ENCODE results near the gene NUCKS1.

Gene NUCKS1

DNA sequence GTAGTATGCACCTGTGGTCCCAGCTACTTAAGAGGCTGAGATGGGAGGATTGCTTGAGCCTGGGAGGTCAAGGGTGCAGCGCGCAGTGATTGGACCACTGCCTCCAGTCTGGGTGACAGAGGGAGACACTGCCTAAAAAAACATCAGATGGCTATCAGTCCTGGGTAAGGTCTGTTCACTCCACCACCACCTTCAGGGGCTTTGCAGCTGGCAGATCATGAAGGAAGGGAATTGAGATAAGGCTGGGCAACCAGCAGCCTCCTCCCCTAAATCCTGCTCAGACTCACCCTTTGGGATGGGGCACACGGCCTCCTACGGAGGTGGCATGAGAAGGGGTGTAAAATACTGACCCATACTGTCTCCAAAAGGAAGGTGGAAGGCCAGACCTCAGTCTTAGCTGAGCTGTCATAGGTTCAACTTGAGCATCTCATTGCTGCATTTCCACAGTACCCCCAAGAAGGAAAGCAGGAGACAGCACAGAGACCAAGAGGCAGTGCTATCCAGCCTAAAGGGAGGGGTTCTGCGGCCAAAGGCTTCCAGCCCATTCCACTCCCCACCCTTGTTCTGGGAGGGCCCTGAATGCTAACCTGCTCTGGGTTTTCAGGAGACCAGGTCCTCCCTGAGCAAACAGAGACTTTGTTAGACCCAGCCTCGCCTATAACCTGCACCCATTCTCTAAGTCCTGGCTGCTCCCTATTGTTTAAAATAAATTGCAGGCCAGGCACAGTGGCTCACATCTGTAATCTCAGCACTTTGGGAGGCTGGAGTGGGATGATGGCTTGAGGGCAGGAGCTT is 83.4 kb downstream of the NUCKS1 start:
- no peak for DNase-seq

DNA sequence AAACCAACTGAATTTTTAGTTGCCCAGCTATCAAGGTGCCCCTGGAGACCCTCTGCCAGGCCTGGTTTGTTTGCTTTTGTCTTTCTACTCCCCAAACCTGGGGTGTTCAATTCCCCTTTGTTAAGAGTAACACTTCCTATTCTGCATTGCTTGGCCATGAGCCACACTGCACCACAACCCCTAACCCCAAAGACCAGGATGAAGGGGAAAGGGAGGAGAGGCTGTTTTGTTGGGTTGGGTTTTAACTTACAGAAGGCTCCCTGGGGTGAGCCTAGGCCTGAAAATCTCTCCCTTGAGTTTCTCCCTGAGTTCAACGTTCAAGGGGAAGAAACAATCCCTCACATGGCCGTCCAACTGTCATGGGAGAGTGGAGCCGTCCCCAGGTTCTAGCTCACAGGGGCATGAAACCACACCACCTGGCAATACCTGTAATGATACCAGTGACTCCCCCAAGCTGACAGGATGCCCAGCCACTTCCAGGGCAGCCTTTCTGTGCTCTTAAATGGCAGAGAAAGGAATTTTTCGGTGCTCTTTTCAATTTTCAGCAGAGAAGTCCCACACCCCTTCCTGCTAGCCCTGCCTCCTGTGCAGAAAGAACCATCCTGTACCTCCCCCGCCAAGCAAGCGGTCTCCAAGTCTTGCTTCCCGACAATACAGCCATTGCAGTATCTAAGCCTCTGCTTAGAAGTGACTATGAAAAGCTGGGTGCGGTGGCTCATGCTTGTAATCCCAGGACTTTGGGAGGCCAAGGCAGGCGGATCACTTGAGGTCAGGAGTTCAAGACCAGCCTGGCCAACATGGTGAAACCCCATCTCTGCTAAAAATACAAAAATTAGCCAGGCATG is 84.6 kb downstream of the NUCKS1 start:
- no peak for DNase-seq

DNA sequence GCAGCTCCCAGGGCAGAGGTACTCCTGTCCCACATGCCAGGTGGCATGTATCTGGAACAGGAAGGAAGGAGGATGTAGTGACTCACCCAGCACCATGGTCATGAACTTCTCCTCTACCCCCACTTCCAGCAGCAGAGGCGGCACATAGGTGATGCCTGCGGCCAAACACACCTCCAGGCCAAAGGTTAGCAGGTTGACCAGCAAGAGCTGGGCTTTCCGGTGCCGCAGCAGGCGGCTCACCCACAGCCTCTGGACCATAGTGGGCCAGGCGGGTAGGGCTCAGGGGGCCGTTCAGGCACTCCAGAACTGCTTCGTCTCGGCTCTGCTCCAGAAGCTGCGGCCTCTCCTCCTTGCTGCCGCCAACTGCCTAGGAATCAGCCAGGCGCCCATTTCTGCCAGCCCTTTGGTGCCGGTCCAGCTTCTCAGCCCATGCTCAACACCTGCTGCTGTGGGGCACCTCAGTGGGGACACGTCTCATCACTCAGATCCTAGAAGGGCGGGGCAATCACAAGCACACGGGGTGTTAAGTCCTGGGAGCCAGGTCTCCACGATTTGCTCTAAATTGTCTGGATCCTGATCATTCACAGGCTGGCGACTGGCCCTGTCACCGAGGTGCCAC is 85.5 kb downstream of the NUCKS1 start:
- no peak for DNase-seq

DNA sequence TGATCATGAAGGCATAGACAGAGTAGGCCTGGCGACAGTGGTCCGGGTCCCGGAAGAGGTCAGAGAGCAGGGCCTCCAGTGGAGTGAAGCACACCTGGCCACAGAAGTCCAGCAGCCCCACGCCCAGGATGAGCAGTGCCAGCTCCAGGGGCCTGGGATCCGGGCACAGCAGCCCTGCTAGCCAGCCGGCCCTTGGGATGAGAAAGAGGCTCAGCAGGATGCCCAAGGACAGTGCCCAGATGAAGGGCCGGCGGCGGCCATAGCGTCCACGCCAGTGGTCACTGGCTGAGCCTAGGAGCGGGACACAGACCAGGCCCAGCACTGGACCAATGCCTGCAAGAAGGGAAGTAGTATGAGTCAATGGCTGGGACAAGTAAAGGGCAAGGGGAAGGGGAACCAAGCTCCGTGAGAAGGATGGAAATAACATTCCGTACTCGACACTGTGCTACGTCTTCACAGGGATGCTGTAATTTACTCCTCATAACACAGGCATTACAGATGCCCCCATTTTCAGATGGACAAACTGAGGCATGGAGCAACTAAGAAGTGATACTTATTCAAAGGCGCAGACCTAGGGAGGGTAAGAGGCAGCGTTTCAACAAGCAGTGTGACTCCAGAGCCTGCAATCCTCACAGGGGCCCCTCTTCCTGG is 86.6 kb downstream of the NUCKS1 start:
- DNase-seq, result no peak

Measured in activated CD8-positive, alpha-beta memory T cell treated with anti-CD3 and anti-CD28 coated beads for 24 hours (primary cell).